ENCODE measurements around the gene SRRM4.

The SRRM4 gene

GRCh38 chr12:119139448-119139847, 158.1 kb downstream of the SRRM4 start:
- Histone ChIP-seq H3K4me3 (ENCODE audit: low read depth, low read length) (no peak overlapping the region), H3K9ac (no peak overlapping the region), H3K36me3 (ENCODE audit: control insufficient read depth, insufficient read depth, low read length) (no peaks in the 10 kb centered on the region), H3K9me3 (ENCODE audit: control insufficient read depth, low read length) (no peaks in the 10 kb centered on the region), H3K4me2 (ENCODE audit: low read length) (no peak overlapping the region), H3K79me2 (no peaks in the 10 kb centered on the region), H2AFZ (no peak overlapping the region), H3K27ac (no peak overlapping the region), H3K27me3 (ENCODE audit: control insufficient read depth, insufficient read depth, low read length) (no peaks in the 10 kb centered on the region), H3K4me1 (no peaks in the 10 kb centered on the region)
- no peak for TF ChIP-seq CTCF (IDR thresholded peaks at IDR 0.05)

GRCh38 chr12:119145367-119145766, 164.0 kb downstream of the SRRM4 start:
- TF ChIP-seq CTCF (IDR thresholded peaks at IDR 0.05), result no peak
- Histone ChIP-seq H3K9me3 (ENCODE audit: control insufficient read depth, low read length) (no peaks in the 10 kb centered on the region), H3K4me2 (ENCODE audit: low read length) (no peak overlapping the region), H3K9ac (no peak overlapping the region), H3K79me2 (no peaks in the 10 kb centered on the region), H3K4me3 (ENCODE audit: low read depth, low read length) (no peak overlapping the region), H3K4me1 (no peaks in the 10 kb centered on the region), H2AFZ (no peak overlapping the region), H3K27me3 (ENCODE audit: control insufficient read depth, insufficient read depth, low read length) (no peaks in the 10 kb centered on the region), H3K27ac (no peak overlapping the region), H3K36me3 (ENCODE audit: control insufficient read depth, insufficient read depth, low read length) (no peaks in the 10 kb centered on the region)

- H3K27ac ChIP-seq, result no peak overlapping the region
Measured at GRCh38 chr12:119147847-119148448, 166.6 kb downstream of the SRRM4 start.

GRCh38 chr12:119149270-119149669, 167.9 kb downstream of the SRRM4 start:
- Histone ChIP-seq H3K4me1 (no peaks in the 10 kb centered on the region), H2AFZ (no peak overlapping the region), H3K27me3 (ENCODE audit: control insufficient read depth, insufficient read depth, low read length) (no peaks in the 10 kb centered on the region), H3K27ac (no peak overlapping the region), H3K9ac (no peak overlapping the region), H3K4me3 (ENCODE audit: low read depth, low read length) (no peak overlapping the region), H3K4me2 (ENCODE audit: low read length) (no peak overlapping the region), H3K9me3 (ENCODE audit: control insufficient read depth, low read length) (no peaks in the 10 kb centered on the region), H3K79me2 (no peaks in the 10 kb centered on the region), H3K36me3 (ENCODE audit: control insufficient read depth, insufficient read depth, low read length) (no peaks in the 10 kb centered on the region)
- no peak for TF ChIP-seq CTCF (IDR thresholded peaks at IDR 0.05)

More at GRCh38 chr12:119147847-119148448, 166.6 kb downstream of the SRRM4 start:
- H2AFZ ChIP-seq, result no peak overlapping the region
- H3K9ac ChIP-seq, result no peak overlapping the region
- no peaks in the 10 kb centered on the region for H3K79me2 ChIP-seq
- no peak overlapping the region for H3K4me3 ChIP-seq (ENCODE audit: low read depth, low read length)
- no peaks in the 10 kb centered on the region for H3K9me3 ChIP-seq (ENCODE audit: control insufficient read depth, low read length)
- no peak overlapping the region for H3K4me2 ChIP-seq (ENCODE audit: low read length)
- no peaks in the 10 kb centered on the region for H3K36me3 ChIP-seq (ENCODE audit: control insufficient read depth, insufficient read depth, low read length)
- H3K27me3 ChIP-seq (ENCODE audit: control insufficient read depth, insufficient read depth, low read length), result no peaks in the 10 kb centered on the region
- no peaks in the 10 kb centered on the region for H3K4me1 ChIP-seq
- no peak for TF ChIP-seq CTCF (IDR thresholded peaks at IDR 0.05)

- H3K79me2 ChIP-seq, result no peaks in the 10 kb centered on the region
- no peak overlapping the region for H2AFZ ChIP-seq
- H3K27ac ChIP-seq, result no peak overlapping the region
- H3K4me2 ChIP-seq (ENCODE audit: low read length), result no peak overlapping the region
- no peak for TF ChIP-seq CTCF (IDR thresholded peaks at IDR 0.05)
- H3K36me3 ChIP-seq (ENCODE audit: control insufficient read depth, insufficient read depth, low read length), result no peaks in the 10 kb centered on the region
- H3K9me3 ChIP-seq (ENCODE audit: control insufficient read depth, low read length), result no peaks in the 10 kb centered on the region
- no peaks in the 10 kb centered on the region for H3K4me1 ChIP-seq
- H3K9ac ChIP-seq, result no peak overlapping the region
- no peaks in the 10 kb centered on the region for H3K27me3 ChIP-seq (ENCODE audit: control insufficient read depth, insufficient read depth, low read length)
- H3K4me3 ChIP-seq (ENCODE audit: low read depth, low read length), result no peak overlapping the region
Measured at GRCh38 chr12:119151445-119152026, 170.2 kb downstream of the SRRM4 start.

Data from parathyroid adenoma (tissue), 2 donors.